ENCODE results near the gene FAM167B. TPM values are rescaled to one million over a fixed set of nuclear protein-coding genes. Genes with fewer than 3 reads are reported as not detected.

The FAM167B gene
- 1.2 and 1.6 TPM in 2 replicates for polyA plus RNA-seq (2012; rRNA removed)
- polyA plus RNA-seq (2012; cell fraction: cytosol; rRNA removed), result 0.63 and 1.1 TPM in 2 replicates
- polyA plus RNA-seq (2012; cell fraction: nucleus; rRNA removed), result 2.3 and 2.9 TPM in 2 replicates

- Histone ChIP-seq H3F3A (replicated peaks; ENCODE audit: insufficient read depth) (peaks cover 3% of the 10 kb centered on the region), H3K4me2 (peak within 1 kb of the TSS; percentile 44; the same call in 1 of the 2 replicates), H3K4me3 (ENCODE audit: low read depth in 2 of 2, low read length in 1 of 2) (peak within 1 kb of the TSS in 1 of 2 experiments; percentile 47; a peak in 1 of 4 replicates), H3K36me3 (replicated peaks in 1 of 2; ENCODE audit: control insufficient read depth in 1 of 2, insufficient read depth in 2 of 2, low read length in 1 of 2) (no peaks in the 10 kb centered on the region), H3K9ac (no peak within 1 kb of the TSS), H3K9me2 (no peaks in the 10 kb centered on the region), H3K9me3 (no peaks in the 10 kb centered on the region), H3K79me2 (ENCODE audit: insufficient read depth) (no peaks in the 10 kb centered on the region), H4K20me1 (ENCODE audit: insufficient read depth) (no peaks in the 10 kb centered on the region), H2AFZ (ENCODE audit: low read depth) (peak within 1 kb of the TSS; percentile 19; the same call in 1 of the 2 replicates), H3K27me3 (ENCODE audit: insufficient read depth) (no peaks in the 10 kb centered on the region), H3K27ac (ENCODE audit: low read depth in 2 of 2, low read length in 1 of 2) (no peak within 1 kb of the TSS), H3K4me1 (ENCODE audit: control insufficient read depth in 1 of 2, insufficient read depth in 2 of 2, low read depth in 1 of 2, low read length in 1 of 2) (peaks cover 7 to 10% of the 10 kb centered on the region in 2 experiments; a peak in 3 of 4 replicates)
- ChIA-PET POLR2A (interaction anchor here (0.5 kb wide), 1 partner anchor 9 kb away, joined by 3 read pairs; no protein-coding TSS in a partner anchor), CTCF (interaction anchor here (1.0 to 5.4 kb wide), 8 partner anchors 8 to 59 kb away, joined by 3 to 45 read pairs (median 6); partner anchors contain the start of gene CCDC28B)
- no peak for DNase-seq
- WGBS (ENCODE audit: low lambda C conversion rate), result no CpG with 5 or more reads among the region's 3 CpGs
- TF ChIP-seq, protein P1, sequence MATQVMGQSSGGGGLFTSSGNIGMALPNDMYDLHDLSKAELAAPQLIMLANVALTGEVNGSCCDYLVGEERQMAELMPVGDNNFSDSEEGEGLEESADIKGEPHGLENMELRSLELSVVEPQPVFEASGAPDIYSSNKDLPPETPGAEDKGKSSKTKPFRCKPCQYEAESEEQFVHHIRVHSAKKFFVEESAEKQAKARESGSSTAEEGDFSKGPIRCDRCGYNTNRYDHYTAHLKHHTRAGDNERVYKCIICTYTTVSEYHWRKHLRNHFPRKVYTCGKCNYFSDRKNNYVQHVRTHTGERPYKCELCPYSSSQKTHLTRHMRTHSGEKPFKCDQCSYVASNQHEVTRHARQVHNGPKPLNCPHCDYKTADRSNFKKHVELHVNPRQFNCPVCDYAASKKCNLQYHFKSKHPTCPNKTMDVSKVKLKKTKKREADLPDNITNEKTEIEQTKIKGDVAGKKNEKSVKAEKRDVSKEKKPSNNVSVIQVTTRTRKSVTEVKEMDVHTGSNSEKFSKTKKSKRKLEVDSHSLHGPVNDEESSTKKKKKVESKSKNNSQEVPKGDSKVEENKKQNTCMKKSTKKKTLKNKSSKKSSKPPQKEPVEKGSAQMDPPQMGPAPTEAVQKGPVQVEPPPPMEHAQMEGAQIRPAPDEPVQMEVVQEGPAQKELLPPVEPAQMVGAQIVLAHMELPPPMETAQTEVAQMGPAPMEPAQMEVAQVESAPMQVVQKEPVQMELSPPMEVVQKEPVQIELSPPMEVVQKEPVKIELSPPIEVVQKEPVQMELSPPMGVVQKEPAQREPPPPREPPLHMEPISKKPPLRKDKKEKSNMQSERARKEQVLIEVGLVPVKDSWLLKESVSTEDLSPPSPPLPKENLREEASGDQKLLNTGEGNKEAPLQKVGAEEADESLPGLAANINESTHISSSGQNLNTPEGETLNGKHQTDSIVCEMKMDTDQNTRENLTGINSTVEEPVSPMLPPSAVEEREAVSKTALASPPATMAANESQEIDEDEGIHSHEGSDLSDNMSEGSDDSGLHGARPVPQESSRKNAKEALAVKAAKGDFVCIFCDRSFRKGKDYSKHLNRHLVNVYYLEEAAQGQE (IDR thresholded peaks at IDR 0.05; ENCODE audit: low read depth, low read length), result no peak
- TF ChIP-seq IRF3 (IDR thresholded peaks at IDR 0.05; ENCODE audit: low read depth, low read length) (no peak), USF1 (IDR thresholded peaks at IDR 0.05; ENCODE audit: borderline replicate concordance, low read depth) (peak; percentile 43; the same call in 1 of the 2 replicates)
Observed at GRCh38 chr1:32246888-32247273, at the start of gene FAM167B. FAM167B (plus strand) TSS chr1:32247222; CDS start chr1:32247422, 200 bp downstream.

GRCh38 chr1:32197837-32198236, 49.2 kb upstream of the FAM167B start:
- Histone ChIP-seq H3K4me1 (ENCODE audit: control insufficient read depth in 1 of 2, insufficient read depth in 2 of 2, low read depth in 1 of 2, low read length in 1 of 2) (peaks cover 22 to 30% of the 10 kb centered on the region in 2 experiments; a peak in 3 of 4 replicates), H3K36me3 (replicated peaks in 1 of 2; ENCODE audit: control insufficient read depth in 1 of 2, insufficient read depth in 2 of 2, low read length in 1 of 2) (peaks cover 34 to 52% of the 10 kb centered on the region in 2 experiments), H3K4me3 (ENCODE audit: low read depth in 2 of 2, low read length in 1 of 2) (no peak overlapping the region), H3K9me3 (no peaks in the 10 kb centered on the region), H3K27me3 (ENCODE audit: insufficient read depth) (no peaks in the 10 kb centered on the region), H3K9me2 (no peaks in the 10 kb centered on the region), H3F3A (replicated peaks; ENCODE audit: insufficient read depth) (peaks cover 18% of the 10 kb centered on the region), H4K20me1 (ENCODE audit: insufficient read depth) (no peaks in the 10 kb centered on the region), H3K9ac (no peak overlapping the region), H3K79me2 (ENCODE audit: insufficient read depth) (no peaks in the 10 kb centered on the region), H3K27ac (ENCODE audit: low read depth in 2 of 2, low read length in 1 of 2) (no peak overlapping the region; a peak in 2 of 4 replicates), H3K4me2 (no peak overlapping the region), H2AFZ (ENCODE audit: low read depth) (no peak overlapping the region)
- CTCF ChIA-PET, result interaction anchor here (0.8 to 1.7 kb wide), 5 partner anchors 18 to 50 kb away, joined by 3 to 10 read pairs (median 5); partner anchors contain the start of gene TXLNA
- TF ChIP-seq TAF1 (IDR thresholded peaks at IDR 0.05; ENCODE audit: borderline replicate concordance, low read depth, low read length) (no peak), MAX (IDR thresholded peaks at IDR 0.05; ENCODE audit: low read depth) (no peak), FOXM1 (IDR thresholded peaks at IDR 0.05; ENCODE audit: low read depth) (no peak), MXI1 (IDR thresholded peaks at IDR 0.05; ENCODE audit: low read depth, low read length) (no peak), RAD21 (IDR thresholded peaks at IDR 0.05; ENCODE audit: low read length) (no peak), CTCF (IDR thresholded peaks at IDR 0.05) (no peak), FOXJ3 (CRISPR knock-in tag; IDR thresholded peaks at IDR 0.05) (no peak), ELF1 (IDR thresholded peaks at IDR 0.05) (no peak), RFX5 (IDR thresholded peaks at IDR 0.05; ENCODE audit: low read length) (no peak), TCF12 (IDR thresholded peaks at IDR 0.05) (no peak), CHD2 (IDR thresholded peaks at IDR 0.05; ENCODE audit: low read length, partially characterized antibody) (no peak)
- 93% methylated on average over 2 of the region's 6 CpGs for WGBS (ENCODE audit: low lambda C conversion rate)
- POLR2A ChIA-PET, result interaction anchor here (0.7 to 3.4 kb wide), 4 partner anchors 11 to 82 kb away, joined by 3 to 19 read pairs (median 4); partner anchors contain the start of genes DCDC2B and TXLNA
- no peak for DNase-seq
